ENCODE data around the gene MAN2B2. TPM values are rescaled to one million over a fixed set of nuclear protein-coding genes. Genes with fewer than 3 reads are reported as not detected.

MAN2B2 gene
- total and polyA plus RNA-seq, 9 of the 15 experiments (the other 6 are each of a cell fraction or from before 2014, with no cell fraction given) = 0.21 to 8.8 (median 3.7) TPM

- TF ChIP-seq CBX8 (IDR thresholded peaks at IDR 0.05; ENCODE audit: borderline replicate concordance, extremely low read depth, low read depth, low read length, poor library complexity, severe bottlenecking) (no peak), KLF10 (CRISPR knock-in tag; IDR thresholded peaks at IDR 0.05) (no peak), TEAD1 (CRISPR knock-in tag; IDR thresholded peaks at IDR 0.05) (no peak), TAF9B (IDR thresholded peaks at IDR 0.05; ENCODE audit: partially characterized antibody) (no peak), ZNF133 (CRISPR knock-in tag; IDR thresholded peaks at IDR 0.05) (no peak), ZNF280A (IDR thresholded peaks at IDR 0.05; ENCODE audit: low read depth, partially characterized antibody) (no peak), ETV1 (tag; conservative IDR thresholded peaks at IDR 0.05; ENCODE audit: low read depth) (no peak), FUS (optimal IDR thresholded peaks at IDR 0.05; ENCODE audit: low read depth, low read length) (no peak), CREM (IDR thresholded peaks at IDR 0.05; ENCODE audit: low read depth) (no peak), TEAD2 (tag; IDR thresholded peaks at IDR 0.05) (no peak), MCM2 (IDR thresholded peaks at IDR 0.05; ENCODE audit: low read depth) (no peak), RBM25 (IDR thresholded peaks at IDR 0.05; ENCODE audit: low read depth, low read length, severe bottlenecking) (no peak), ZNF212 (CRISPR knock-in tag; IDR thresholded peaks at IDR 0.05) (no peak), KDM5B (IDR thresholded peaks at IDR 0.05; ENCODE audit: insufficient replicate concordance, low read depth, low read length) (no peak), FOXA3 (CRISPR knock-in tag; conservative IDR thresholded peaks at IDR 0.05 in 1 of 2, IDR thresholded peaks at IDR 0.05 in 1 of 2) (no peak), EWSR1 (IDR thresholded peaks at IDR 0.05; ENCODE audit: borderline replicate concordance, low read depth, partially characterized antibody) (no peak)
- ChIA-PET POLR2A (interaction anchor here (0.8 to 1.7 kb wide), 2 partner anchors 81 to 125 kb away, joined by 3 to 8 read pairs; a partner anchor contains a TSS), CTCF (ENCODE audit: low intra/inter-chr PET ratio) (no interaction called here)
- Histone ChIP-seq H3K79me2 (ENCODE audit: control insufficient read depth, insufficient read depth, low read length) (no peaks in the 10 kb centered on the region), H3K9me3 (replicated peaks; ENCODE audit: control insufficient read depth, insufficient read depth, low read depth, low read length) (no peaks in the 10 kb centered on the region), H4K20me1 (replicated peaks; ENCODE audit: control insufficient read depth, insufficient read depth, low read length) (peaks cover 6% of the 10 kb centered on the region; the same call in 1 of the 2 replicates), H2AFZ (ENCODE audit: low read depth, low read length) (no peak overlapping the region), H3K36me3 (ENCODE audit: control insufficient read depth, insufficient read depth, low read length) (no peaks in the 10 kb centered on the region; the same call in 2 of the 3 replicates), H3K4me3 (no peak overlapping the region), H3K9me1 (ENCODE audit: control insufficient read depth, insufficient read depth, low read length) (no peaks in the 10 kb centered on the region), H3K4me1 (replicated peaks in 1 of 2; ENCODE audit: control insufficient read depth in 2 of 2, insufficient read depth in 2 of 2, low read length in 2 of 2) (peaks cover 10 to 40% of the 10 kb centered on the region in 2 experiments; a peak in 4 of 5 replicates), H3K27ac (ENCODE audit: extremely low read depth, low read depth, low read length) (no peak overlapping the region), H3K27me3 (ENCODE audit: control insufficient read depth in 2 of 2, insufficient read depth in 2 of 2, low read length in 2 of 2) (no peaks in the 10 kb centered on the region), H3K4me2 (ENCODE audit: insufficient read depth, low read length) (no peak overlapping the region), H3K9ac (ENCODE audit: insufficient read depth in 1 of 2, low read depth in 2 of 2, low read length in 2 of 2) (0 out of 4 replicates have a peak overlapping the region, but pooled peaks of 1 of the 2 experiments have one; percentile 38)
- DNase-seq (ENCODE audit: extremely low read depth in 1 of 4, low spot score in 3 of 4) (no peak), ATAC-seq (no peak), FAIRE-seq (no peak)
- intact Hi-C loops (cut with micrococcal nuclease) = loop anchor here (5.0 kb wide), 1 partner anchor 84 kb away; no protein-coding TSS in a partner anchor
- no TSS peak for BruUV-seq (replicated peaks)
- WGBS (ENCODE audit: insufficient coverage, low coverage, missing lambda C conversion rate) = 67% methylated on average over 16 of the region's 16 CpGs
- in situ Hi-C loops (cut with MboI) = no loop called here
Observed at GRCh38 chr4:6592804-6593563, 18.0 kb downstream of the MAN2B2 start.

Data from K562 (cell line).